Stimulated activated naive CD4-positive, alpha-beta T cell (primary cell): ENCODE data around the gene VPS54.

Experiments used
- DNase-seq, 6 experiments: peaks; one replicate each; lab custom pipeline; 2025; lab: John Stamatoyannopoulos, UW

The VPS54 gene

GRCh38 chr2:64019083-64019974, at the start of gene VPS54:
Gene VPS54, minus strand, starts transcription at chr2:64019428. Its CDS starts 35,429 bp downstream, at chr2:63983999.
- DNase-seq: peak; percentile 27 to 76 (median 46)

- no peak for DNase-seq
Observed at GRCh38 chr2:64067326-64067725, 48.1 kb upstream of the VPS54 start.

- DNase-seq: no peak
Observed at GRCh38 chr2:64065516-64065915, 46.3 kb upstream of the VPS54 start.

GRCh38 chr2:64063924-64064331, 44.7 kb upstream of the VPS54 start:
- DNase-seq: no peak

- DNase-seq: no peak
Observed at GRCh38 chr2:64063454-64063853, 44.2 kb upstream of the VPS54 start.

- no peak for DNase-seq
Observed at GRCh38 chr2:64062840-64063239, 43.6 kb upstream of the VPS54 start.

- no peak for DNase-seq
Observed at GRCh38 chr2:64059270-64059669, 40.0 kb upstream of the VPS54 start.

GRCh38 chr2:64056021-64056420, 36.8 kb upstream of the VPS54 start:
- no peak for DNase-seq

- no peak for DNase-seq
Observed at GRCh38 chr2:64054161-64054915, 35.1 kb upstream of the VPS54 start.

- peak in 3 of 6 experiments; percentile 32 to 48 (median 45) for DNase-seq
Observed at GRCh38 chr2:64052463-64053241, 33.4 kb upstream of the VPS54 start.

GRCh38 chr2:64049633-64050220, 30.5 kb upstream of the VPS54 start:
- DNase-seq: peak; percentile 39 to 83 (median 62)

GRCh38 chr2:64045938-64046337, 26.7 kb upstream of the VPS54 start:
- no peak for DNase-seq

GRCh38 chr2:64040161-64040560, 20.9 kb upstream of the VPS54 start:
- DNase-seq: peak in 2 of 6 experiments; percentile 3 to 18

- peak in 3 of 6 experiments; percentile 53 to 72 (median 56) for DNase-seq
Observed at GRCh38 chr2:64036034-64036705, 16.9 kb upstream of the VPS54 start.

GRCh38 chr2:64035072-64035942, 16.1 kb upstream of the VPS54 start:
- DNase-seq: no peak

- DNase-seq: no peak
Observed at GRCh38 chr2:64029116-64029665, 10.0 kb upstream of the VPS54 start.

GRCh38 chr2:64025741-64026140, 6.5 kb upstream of the VPS54 start:
- peak in 3 of 6 experiments; percentile 20 to 39 (median 34) for DNase-seq

GRCh38 chr2:64024259-64024949, 5.2 kb upstream of the VPS54 start:
- DNase-seq: no peak
